ENCODE results near the gene TEX22.

The TEX22 gene

DNA sequence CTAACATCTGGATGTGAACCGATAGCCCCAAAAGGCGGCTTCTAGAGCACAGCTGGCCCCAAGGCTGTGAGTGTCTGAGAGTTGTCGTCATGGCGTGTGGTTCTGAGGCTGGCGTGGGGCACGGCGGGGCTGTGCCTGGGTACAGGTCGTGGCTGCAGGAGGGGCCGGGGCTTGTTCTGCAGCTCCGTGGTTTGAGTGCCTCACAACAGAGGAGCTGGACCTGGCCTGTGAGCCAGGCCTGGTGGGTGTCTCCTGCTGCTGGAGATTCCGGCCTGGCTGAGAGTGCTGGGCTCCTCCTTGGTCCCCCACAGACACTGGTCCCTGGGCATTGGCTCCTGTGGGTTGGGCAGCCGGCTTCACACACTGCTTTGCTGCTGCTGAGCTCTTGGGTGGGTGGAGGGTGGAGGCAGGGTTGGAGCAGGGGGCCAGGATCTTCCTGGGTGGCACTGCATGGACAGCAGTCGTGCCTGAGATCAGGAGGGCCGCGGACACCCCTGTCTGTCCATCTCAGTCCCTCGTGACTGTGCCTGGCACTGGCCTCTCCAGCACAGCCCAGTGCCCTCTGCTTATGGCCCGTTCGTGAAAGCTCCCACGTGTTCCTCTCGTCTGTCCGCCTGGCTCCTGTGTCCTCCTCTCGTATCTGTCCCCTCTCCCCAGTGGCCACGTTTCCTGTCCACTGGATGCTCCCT is 31.8 kb upstream of the TEX22 start:
- DNase-seq (ENCODE audit: low spot score) = no peak

DNA sequence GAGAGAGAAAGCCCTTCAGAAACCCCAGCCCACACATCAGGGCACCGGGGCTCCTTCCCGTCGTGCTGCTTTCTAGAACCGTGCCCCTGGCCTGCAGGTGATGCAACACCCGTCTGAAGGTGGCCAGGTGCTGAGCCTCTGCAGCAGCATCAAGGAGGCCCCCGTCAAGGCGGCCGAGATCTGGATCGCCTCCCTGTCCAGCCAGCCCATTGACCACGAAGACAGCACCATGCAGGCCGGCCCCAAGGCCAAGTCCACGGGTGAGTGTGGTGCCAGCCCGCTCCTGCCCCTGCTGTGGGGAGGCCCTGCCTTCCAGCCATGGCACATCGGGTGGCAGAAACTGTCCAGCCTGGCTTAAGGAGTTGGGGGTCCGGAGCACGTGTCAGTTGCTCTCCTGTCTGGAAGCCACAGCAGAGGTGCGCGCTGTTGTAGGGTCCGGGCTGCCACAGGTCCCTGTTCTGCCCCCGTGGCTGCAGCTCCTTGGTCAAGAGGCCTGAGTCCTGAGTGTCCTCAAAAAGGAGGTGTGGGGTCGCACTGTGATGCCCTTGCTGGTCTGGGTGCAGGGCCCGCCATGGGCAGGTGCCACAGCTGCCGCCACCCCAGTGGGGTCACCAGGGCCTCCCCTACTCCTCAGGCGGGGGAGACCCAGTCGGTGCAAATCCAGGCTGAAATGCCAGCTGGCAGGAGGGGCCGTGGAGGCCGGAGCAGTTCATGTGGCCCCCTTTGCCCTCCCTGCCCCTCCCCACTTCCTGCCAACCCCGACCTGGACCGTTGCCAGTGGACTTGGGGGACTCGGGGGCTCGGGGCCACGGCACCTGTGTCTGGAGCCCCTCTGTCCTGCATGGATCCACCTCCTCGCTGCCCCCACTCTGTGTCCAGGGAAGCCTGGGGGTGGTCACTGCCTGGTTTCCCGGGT is 31.0 kb upstream of the TEX22 start:
- DNase-seq (ENCODE audit: low spot score) = no peak

DNA sequence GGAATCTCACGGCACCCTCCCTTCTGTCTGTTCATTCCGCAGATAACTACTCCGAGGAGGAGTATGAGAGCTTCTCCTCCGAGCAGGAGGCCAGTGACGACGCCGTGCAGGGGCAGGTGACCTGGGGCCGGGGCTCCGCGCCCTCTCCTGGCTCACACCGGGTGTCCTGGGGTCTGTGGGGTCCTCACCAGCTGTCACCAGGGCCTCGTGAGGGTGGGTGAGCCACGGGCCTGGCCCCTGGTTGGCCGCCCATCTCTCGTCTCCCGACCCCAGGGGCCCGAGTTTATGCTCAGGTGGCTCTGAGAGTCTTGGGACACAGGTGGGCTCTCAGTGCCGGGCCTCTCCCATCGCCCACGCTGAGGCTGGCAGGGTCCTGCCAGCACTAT is 30.3 kb upstream of the TEX22 start:
- DNase-seq (ENCODE audit: low spot score) = no peak

DNA sequence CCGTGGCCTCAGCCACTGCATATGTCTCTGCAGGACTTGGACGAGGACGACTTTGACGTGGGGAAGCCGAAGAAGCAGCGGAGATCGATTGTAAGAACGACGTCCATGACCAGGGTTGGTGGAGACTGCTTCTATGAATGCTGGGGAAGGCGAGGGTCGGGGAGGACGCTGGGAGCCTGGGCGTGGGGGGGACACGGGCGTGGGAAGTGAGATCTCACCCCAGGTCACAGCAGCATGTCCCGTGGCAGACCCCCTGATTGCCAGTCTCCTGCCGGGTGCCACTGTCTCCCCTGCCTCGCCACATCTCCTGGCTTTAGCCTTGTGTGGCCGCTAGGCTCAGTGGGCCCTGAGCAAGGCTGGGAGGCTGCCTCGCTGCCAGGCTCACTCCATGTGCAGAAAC is 29.9 kb upstream of the TEX22 start:
- DNase-seq (ENCODE audit: low spot score) = no peak

DNA sequence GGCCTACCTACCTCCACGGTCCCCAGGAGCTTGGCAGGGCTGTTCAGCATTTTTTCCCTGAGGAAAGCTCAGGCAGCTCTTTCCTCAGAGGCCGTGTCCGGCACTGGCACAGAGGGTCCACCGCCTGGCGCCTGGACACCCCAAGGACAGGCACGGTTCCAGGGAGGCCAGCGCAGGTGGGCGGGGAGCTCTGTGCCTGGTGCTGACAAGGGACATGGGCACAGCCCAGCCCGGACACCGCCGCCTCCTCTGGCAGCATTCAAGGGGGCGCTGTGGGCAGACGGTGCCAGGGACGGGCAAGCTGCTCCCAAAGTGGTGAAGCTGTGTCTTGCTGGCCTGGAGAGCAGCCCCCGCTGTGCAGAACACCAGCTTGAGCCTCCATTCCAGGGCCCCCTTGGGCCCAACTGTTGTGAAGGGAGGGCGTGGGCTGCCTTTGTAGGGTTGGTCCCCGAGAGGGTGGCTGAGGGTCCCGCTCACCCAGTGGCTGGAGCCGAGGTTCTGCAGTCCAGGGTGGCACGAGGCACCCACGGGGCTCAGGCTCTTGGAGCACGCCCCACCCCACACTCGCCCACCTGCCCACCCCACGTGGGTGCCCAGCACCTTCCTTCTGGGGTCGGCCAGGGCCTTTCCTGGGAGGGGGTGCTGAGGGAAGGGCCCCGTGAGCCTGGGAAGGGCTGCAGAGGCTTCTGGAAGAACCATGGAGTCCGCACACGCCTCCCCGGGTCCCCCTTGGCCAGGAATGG is 29.3 kb upstream of the TEX22 start:
- no peak for DNase-seq (ENCODE audit: low spot score)

DNA sequence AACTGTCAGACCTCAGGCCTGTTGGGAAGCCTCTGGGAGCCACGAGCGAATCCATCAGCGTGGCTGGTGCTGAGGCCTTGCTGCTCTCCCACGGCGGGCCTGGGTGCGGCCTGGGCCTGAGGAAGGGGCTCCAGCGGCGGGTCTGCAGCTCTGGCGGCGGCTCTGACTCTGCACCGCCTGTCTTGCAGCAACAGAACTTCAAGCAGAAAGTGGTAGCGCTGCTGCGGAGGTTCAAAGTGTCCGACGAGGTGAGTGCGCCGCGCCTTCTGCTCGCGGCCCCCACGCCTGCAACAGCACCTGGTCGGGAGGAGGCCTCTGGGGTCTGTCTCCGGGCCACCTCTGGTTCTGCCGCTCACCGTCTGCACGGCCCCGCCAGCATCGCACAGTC is 28.7 kb upstream of the TEX22 start:
- no peak for DNase-seq (ENCODE audit: low spot score)

DNA sequence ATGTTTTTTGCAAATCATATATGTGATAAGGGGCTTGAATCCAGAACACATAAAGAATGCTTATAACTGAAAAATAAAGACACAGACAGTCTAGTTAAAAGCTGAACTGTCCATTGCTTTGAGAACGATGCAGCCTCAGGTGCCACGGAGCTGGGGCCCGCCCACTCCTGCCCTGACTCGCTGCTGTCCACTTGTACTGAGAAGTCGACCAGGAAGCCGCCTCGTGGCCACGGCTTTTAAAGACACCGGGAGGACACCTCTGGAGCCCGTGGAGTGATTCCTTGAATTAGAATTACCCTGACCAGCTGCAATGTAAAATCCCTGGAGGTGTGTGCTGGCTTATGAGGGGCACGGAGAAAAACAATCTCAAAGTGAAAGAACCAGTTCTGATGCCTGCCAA is 23.9 kb upstream of the TEX22 start:
- no peak for DNase-seq (ENCODE audit: low spot score)

DNA sequence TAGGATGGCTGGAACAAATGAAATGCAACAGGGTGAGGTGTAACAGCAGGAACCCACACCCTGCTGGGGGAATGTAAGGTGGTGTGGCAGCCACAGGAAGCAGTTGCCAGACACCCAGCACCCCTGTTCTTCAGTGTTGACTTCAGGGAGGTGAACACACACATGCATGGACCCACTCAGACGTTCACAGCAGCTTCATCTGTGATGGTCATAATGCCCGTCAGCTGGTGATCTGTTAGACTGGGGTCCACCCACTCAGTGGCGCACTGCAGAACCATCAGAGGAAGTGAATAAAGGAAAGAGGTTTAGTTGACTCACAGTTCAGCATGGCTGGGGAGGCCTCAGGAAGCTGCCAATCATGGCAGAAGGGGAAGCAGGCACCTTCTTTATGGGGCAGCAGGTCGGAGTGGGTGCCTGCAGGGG is 22.7 kb upstream of the TEX22 start:
- no peak for DNase-seq (ENCODE audit: low spot score)

DNA sequence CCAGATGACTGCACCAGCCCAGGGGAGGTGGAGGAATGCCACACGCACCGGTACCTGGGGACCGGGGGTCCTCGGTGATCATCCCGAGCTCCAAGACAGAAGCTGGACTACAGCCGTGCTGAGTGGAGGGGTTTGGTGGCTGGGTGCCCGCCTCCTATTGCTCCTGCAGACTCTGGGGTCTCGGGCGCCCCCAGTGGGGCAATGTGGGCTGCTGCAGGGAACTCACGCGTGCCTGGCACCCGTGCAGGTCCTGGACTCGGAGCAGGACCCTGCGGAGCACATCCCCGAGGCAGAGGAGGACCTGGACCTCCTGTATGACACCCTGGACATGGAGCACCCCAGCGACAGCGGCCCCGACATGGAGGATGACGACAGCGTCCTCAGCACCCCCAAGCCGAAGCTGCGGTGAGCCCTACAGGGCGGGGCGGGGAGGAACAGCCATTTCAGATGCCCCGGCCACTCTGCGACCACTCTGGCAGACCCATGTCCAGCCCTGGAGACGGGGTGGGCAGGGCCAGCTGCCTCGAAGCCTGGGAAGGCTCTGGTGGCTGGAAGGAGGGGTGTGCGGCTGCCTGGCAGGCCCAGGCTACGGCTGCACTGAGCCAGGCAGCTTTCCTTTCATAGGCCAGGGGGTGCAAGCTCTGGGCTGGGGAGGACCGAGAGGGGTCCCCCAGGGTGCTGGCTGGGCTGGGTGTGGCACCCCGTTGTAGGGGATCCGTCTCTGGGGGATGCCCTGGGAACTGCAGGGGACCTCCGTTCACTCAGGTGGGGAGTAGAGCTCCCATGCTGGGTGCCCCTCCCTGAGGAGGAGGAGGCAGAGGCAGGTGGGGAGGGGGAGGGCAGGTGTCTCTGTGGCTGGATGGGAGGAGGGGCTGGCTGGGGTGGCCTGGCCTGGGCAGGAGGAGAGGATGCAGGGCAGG is 21.6 kb upstream of the TEX22 start:
- no peak for DNase-seq (ENCODE audit: low spot score)

DNA sequence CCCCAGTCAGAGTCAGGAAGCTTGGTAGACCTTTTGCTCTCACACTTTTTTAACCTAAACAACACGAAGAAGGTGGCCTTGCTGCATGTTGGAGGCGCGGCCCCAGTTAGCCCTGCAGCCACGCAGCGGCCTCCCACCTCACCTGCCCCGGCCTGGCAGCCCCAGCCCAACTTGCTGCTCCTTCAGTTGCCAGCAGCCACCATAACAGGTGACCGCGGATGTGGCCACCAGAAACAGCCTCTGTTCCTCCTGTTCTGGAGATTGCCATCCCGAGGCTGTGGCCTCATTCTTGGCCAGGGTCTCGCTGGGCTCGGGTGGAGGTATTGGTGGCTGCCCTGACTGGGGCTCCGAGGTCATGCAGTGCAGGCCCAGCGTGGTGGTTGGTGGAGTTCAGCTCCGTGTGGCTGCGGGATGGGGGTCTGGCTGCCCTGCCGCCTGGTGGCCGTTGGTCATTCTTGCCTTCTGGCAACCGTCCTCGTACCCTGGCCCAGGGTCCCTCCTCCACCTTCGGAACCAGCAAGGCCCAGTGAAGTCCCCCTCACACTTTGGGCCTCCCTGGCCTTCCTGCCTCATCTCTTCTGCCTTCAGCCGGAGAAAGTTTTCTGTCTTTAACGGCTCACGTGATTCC is 20.7 kb upstream of the TEX22 start:
- no peak for DNase-seq (ENCODE audit: low spot score)

DNA sequence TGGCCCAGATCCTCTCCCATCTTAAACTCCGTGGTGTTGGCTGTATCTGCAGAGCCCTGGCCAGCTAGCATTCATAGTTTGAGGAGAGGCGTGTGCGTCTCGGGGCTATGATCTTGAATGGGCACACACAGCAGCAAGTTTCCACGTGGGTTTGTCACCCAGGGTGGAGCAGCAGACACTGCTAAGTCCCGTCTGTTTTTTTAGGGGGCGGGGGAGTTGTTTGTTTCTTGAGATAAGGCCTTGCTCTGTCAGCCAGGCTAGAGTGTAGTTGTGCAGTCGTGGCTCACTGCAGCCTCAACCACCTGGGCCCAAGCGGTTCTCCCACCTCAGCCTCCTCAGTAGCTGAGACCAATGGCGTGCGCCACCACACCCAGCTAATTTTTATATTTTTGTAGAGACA is 20.1 kb upstream of the TEX22 start:
- no peak for DNase-seq (ENCODE audit: low spot score)

DNA sequence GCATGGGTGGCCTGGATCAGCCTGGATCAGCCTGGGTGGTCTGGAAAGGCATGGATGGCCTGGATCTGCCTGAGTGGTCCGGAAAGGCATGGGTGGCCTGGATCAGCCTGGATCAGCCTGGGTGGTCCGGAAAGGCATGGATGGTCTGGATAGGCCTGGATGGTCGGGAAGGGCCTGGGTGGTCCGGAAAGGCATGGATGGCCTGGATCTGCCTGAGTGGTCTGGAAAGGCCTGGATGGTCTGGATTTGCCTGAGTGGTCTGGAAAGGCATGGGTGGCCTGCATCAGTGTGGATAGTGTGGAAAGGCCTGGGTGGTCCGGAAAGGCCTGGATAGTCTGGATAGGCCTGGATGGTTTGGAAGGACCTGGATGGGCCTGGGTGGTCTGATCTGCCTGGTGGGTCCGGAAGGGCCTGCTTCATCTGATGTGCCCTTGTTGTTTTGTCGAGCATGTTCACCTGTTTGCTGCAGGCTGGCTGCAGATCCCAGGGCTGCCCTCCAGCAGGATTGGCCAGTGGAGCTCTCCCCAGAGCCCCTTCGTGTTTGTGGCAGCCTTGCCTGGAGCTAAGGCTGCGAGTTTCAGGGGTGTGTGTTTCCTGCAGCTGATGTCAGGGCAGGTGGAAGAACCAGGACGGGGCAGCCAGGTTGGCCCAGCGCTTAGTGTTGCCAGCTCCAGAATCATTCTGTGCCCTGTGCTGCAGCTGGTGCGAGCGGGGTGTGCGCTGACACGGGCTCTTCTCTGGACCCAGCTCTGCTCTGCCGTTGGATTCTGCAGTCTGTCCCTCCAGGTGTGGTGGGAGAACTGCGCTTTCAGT is 19.3 kb upstream of the TEX22 start:
- DNase-seq (ENCODE audit: low spot score) = no peak

DNA sequence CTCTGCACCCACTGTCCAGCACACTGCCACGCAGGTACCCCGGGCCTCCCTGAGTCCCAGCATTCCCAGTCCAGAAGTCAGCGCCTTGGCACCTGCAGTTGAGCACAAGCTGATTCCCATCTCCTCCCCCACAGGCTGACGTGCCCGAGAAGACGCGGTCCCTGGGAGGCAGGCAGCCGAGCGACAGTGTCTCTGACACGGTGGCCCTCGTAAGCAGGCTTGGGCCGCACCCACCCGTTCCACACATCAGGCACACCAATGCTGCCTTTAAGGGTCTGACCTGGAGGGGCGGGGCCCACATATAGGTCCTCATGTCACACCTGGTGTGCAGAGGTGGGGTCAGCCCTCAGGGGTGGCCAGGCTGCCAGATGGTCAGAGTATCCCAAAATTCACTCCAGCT is 18.4 kb upstream of the TEX22 start:
- DNase-seq (ENCODE audit: low spot score) = no peak

DNA sequence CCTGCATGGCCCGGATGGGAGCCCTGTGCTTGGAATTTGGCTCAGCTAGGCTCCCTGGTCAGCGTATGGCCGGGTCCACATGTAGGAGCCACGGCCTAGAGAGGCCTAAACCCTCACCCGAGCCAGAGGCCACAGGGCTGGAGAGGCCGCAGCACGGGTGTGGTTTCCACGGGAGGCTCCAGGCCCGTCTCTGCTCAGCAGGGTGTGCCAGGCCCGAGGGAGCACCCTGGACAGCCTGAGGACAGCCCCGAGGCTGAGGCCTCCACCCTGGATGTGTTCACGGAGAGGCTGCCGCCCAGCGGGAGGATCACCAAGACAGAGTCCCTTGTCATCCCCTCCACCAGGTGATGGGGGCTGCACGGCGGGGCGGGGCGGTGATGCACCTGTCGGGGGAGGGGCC is 17.6 kb upstream of the TEX22 start:
- DNase-seq (ENCODE audit: low spot score) = no peak

DNA sequence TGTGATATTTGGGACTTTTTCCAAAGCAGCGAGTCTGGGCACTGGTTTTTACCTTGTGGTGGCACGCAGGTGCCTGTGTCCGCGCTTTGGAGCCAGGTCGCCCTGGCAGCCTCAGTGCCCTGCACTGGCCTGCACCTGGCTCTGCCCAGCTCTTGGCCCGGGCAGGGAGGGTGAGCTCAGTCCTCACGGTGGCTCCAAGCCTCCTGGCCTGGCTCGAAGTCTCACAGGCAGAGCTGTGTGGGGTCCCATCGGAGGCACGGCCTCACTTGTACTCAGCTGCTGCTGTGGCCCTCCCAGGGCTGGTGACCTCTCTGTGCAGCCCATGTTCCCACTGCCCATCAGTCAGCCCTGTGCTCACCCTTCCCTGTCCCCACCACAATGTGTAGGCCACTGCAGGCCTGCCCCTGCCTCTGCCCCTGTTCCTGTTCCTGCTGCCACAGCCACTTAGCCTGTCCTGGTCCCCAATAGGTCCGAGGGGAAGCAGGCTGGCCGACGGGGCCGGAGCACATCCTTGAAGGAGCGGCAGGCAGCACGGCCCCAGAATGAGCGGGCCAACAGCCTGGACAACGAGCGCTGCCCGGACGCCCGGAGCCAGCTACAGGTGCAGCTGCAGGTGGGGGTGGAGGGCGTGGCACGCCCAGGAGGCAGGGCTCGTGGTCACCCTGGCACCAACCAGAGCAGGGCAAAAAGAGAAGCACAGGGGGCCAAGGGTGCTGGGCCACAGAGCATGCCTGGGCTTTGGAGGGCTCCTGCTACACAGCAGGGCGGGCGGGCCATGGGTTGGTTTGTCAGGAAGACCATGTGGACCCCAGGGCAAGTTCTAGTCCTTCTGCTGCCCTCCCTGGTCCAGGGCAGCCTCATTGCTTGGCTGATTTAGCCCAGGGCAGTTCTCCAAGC is 16.6 kb upstream of the TEX22 start:
- no peak for DNase-seq (ENCODE audit: low spot score)

DNA sequence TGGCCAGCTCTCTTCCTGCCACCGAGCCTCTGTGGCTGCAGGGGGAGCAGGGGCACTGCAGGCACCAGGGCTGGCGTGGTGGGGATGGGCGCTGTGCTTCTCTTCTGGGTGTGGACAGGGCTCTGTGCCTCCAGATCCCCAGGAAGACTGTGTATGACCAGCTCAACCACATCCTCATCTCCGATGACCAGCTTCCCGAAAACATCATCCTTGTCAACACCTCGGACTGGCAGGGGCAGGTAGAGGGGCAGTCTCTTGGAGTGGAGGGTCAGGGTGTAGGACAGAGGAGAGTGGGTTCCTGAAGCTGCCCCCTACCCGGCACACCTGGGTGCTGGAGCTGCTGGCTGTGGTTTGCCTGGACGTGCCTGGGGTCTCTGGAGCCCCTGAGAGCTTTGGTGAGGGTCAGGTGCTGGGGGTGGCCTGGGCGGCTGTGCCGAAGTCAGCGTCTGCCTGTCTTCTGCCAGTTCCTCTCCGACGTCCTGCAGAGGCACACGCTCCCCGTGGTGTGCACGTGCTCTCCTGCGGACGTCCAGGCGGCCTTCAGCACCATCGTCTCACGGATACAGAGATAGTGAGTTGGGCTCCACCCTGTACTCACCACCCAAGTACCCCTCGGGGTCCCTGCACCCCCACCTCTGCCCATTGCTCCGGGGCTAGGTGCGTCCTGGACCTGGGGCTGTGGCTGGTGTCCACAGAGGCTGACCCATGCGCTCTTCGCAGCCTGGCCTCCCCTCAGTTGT is 15.8 kb upstream of the TEX22 start:
- no peak for DNase-seq (ENCODE audit: low spot score)

DNA sequence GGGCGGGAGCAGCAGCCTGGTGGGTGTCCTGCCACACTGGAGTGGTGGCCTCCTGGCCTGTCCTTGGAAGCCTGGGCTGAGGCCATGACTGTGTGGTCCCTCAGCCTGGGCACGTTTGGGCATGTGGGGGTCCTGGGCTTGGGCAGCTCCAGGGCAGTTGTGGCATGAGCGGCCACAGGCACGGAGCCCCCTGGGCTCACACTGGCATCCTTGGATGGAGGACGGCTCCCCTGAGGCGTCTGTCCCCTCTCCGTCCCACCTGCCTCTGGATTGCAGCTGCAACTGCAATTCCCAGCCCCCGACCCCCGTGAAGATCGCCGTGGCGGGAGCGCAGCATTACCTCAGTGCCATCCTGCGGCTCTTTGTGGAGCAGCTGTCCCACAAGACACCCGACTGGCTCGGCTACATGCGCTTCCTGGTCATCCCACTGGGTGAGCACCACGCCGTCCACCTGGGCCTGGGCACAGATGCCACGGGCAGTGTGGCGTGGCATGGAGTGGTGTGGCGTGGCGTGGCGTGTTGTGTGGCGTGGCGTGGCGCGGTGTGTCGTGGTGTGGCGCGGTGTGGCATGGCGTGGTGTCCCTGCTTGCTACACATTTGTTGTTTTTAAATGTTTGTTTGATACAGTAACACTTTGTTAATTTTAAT is 15.1 kb upstream of the TEX22 start:
- DNase-seq (ENCODE audit: low spot score) = no peak

DNA sequence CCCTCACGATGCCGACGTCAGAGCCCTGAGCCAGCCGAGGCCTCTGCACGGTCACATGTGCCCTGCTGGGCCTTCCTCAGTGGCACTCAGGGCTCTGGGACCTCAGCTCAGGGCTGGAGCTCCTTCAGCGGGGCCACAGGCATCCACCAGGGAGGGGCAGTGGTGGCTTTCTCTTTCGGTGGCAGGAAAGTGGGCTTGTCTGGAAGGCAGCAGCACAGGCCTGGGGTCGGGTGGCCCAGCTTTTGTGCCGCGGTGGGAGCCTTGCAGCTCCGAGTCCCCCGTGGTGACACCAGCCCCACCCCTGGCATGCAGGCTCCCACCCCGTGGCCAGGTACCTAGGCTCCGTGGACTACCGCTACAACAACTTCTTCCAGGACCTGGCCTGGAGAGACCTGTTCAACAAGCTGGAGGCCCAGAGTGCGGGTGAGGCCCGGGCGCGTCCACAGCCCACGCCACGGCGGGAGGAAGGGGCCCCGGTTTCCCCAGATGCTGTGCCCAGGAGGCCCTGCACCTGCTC is 14.2 kb upstream of the TEX22 start:
- DNase-seq (ENCODE audit: low spot score) = no peak

All from HuH-7.5 (cell line).